IMR-90 (cell line): ENCODE results near the gene IPMK. TPM values are rescaled to one million over a fixed set of nuclear protein-coding genes. Genes with fewer than 3 reads are reported as not detected.

ENCODE experiments used
- ATAC-seq: fragments of 200-7000 bp; cut with Tn5 transposase; 2 replicates; pipeline ENCODE4 v1.9.1; 2020; ENCODE audit warnings: low read depth, mild to moderate bottlenecking, moderate library complexity
- BruUV-seq: library from RNA; stranded (reverse); fragments of 400-500 nt; replicated peaks from 2 replicates; lab custom pipeline; 2021; lab: Mats Ljungman, UMichigan
- CTCF ChIA-PET: fragments of 300-600 bp; formaldehyde crosslinking; extraction: SDS; loops from one replicate; lab custom pipeline; 2021; ENCODE audit warnings: antibody characterized with exemption; lab: Yijun Ruan, JAX
- POLR2A ChIA-PET: fragments of 300-600 bp; sonication (Branson Sonifier 250); formaldehyde crosslinking; loops from one replicate; lab custom pipeline; 2022; ENCODE audit warnings: antibody characterized with exemption; ENCODE audit not compliant: unreplicated experiment; lab: Charles Lee
- DNase-seq: peaks from one replicate; pipeline ENCODE4 v3.0.0; 2013
- H2AFZ ChIP-seq: replicated peaks from 2 replicates; pipeline ENCODE3; 2013; ENCODE audit warnings: low read length, mild to moderate bottlenecking; ENCODE audit not compliant: poor library complexity
- H2AK5ac ChIP-seq: 2 replicates; pipeline ENCODE4 v1.6.1; 2013; ENCODE audit warnings: low read depth, low read length, inconsistent platforms
- H2AK9ac ChIP-seq: replicated peaks from 2 replicates; pipeline ENCODE3; 2013; ENCODE audit warnings: mild to moderate bottlenecking, low read depth, low read length, moderate library complexity; ENCODE audit not compliant: poor library complexity
- H2BK120ac ChIP-seq: 2 replicates; pipeline ENCODE4 v1.6.1; 2013; ENCODE audit warnings: low read depth, low read length, inconsistent platforms
- H2BK15ac ChIP-seq: 3 replicates; pipeline ENCODE4 v1.6.1; 2013; ENCODE audit warnings: low read depth, low read length, inconsistent platforms
- H2BK20ac ChIP-seq: 2 replicates; pipeline ENCODE4 v1.6.1; 2013; ENCODE audit warnings: low read depth, mild to moderate bottlenecking, inconsistent platforms, low read length, moderate library complexity
- H2BK5ac ChIP-seq: 2 replicates; pipeline ENCODE4 v1.6.1; 2013; ENCODE audit warnings: mild to moderate bottlenecking, low read depth, low read length, inconsistent platforms; ENCODE audit not compliant: poor library complexity, severe bottlenecking
- H3K14ac ChIP-seq: replicated peaks from 2 replicates; pipeline ENCODE4 v1.6.1; 2013; ENCODE audit warnings: low read depth, low read length, inconsistent platforms
- H3K18ac ChIP-seq: 2 replicates; pipeline ENCODE4 v1.6.1; 2013; ENCODE audit warnings: low read depth, low read length, control low read depth
- H3K23ac ChIP-seq: 2 replicates; pipeline ENCODE4 v1.6.1; 2013; ENCODE audit warnings: low read depth, low read length, inconsistent platforms
- H3K27ac ChIP-seq: 2 replicates; pipeline ENCODE4 v1.5.1; 2013; ENCODE audit warnings: mild to moderate bottlenecking, control low read depth, low read length; ENCODE audit not compliant: insufficient read depth
- H3K27me3 ChIP-seq: 2 replicates; pipeline ENCODE4 v1.6.1; 2013; ENCODE audit warnings: low read length; ENCODE audit not compliant: control insufficient read depth, insufficient read depth
- H3K36me3 ChIP-seq: 2 replicates; pipeline ENCODE4 v1.6.1; 2013; ENCODE audit warnings: low read length, mixed read lengths; ENCODE audit not compliant: control insufficient read depth, insufficient read depth
- H3K4ac ChIP-seq: 2 replicates; pipeline ENCODE4 v1.6.1; 2013; ENCODE audit warnings: low read depth, low read length, inconsistent platforms
- H3K4me1 ChIP-seq: 2 replicates; pipeline ENCODE4 v1.6.1; 2013; ENCODE audit warnings: low read length, mixed read lengths; ENCODE audit not compliant: control insufficient read depth, insufficient read depth
- H3K4me2 ChIP-seq: 2 replicates; pipeline ENCODE4 v1.6.1; 2013; ENCODE audit warnings: low read depth, mild to moderate bottlenecking, control low read depth, low read length, moderate library complexity
- H3K4me3 ChIP-seq: 2 replicates; pipeline ENCODE4 v1.5.1; 2013; ENCODE audit warnings: low read depth, mild to moderate bottlenecking, control low read depth, low read length, moderate library complexity; ENCODE audit not compliant: insufficient read depth
- H3K56ac ChIP-seq: 2 replicates; pipeline ENCODE4 v1.6.1; 2013; ENCODE audit warnings: low read length, inconsistent platforms; ENCODE audit not compliant: insufficient read depth; ENCODE audit errors: extremely low read depth
- H3K79me1 ChIP-seq, 2 experiments: 2 replicates each; pipeline ENCODE4 v1.6.1; 2013; ENCODE audit warnings: low read length in 2 of 2, inconsistent platforms in 1 of 2, low read depth in 1 of 2
- H3K9ac ChIP-seq: 2 replicates; pipeline ENCODE4 v1.6.1; 2013; ENCODE audit warnings: low read depth, low read length, control low read depth
- H3K9me1 ChIP-seq: 2 replicates; pipeline ENCODE4 v1.6.1; 2013; ENCODE audit warnings: low read length, inconsistent platforms; ENCODE audit not compliant: insufficient read depth
- H3K9me3 ChIP-seq: 2 replicates; pipeline ENCODE4 v1.6.1; 2013; ENCODE audit warnings: low read length; ENCODE audit not compliant: control insufficient read depth, insufficient read depth
- H4K20me1 ChIP-seq: 2 replicates; pipeline ENCODE4 v1.6.1; 2013; ENCODE audit warnings: low read length, inconsistent platforms; ENCODE audit not compliant: insufficient read depth
- H4K5ac ChIP-seq: 2 replicates; pipeline ENCODE4 v1.6.1; 2013; ENCODE audit warnings: mild to moderate bottlenecking, low read depth, low read length, control low read depth
- H4K8ac ChIP-seq, 2 experiments: 2 replicates each; pipeline ENCODE4 v1.6.1; 2013; ENCODE audit warnings: low read depth in 2 of 2, low read length in 2 of 2, control low read depth in 1 of 2, inconsistent platforms in 1 of 2
- H4K91ac ChIP-seq: 2 replicates; pipeline ENCODE4 v1.6.1; 2013; ENCODE audit warnings: low read depth, low read length, inconsistent platforms; ENCODE audit not compliant: insufficient read depth
- CHD1 ChIP-seq: IDR thresholded peaks from 2 replicates; pipeline ENCODE4 v1.6.1; 2012; ENCODE audit warnings: low read depth, low read length, improper control_type of control experiment
- ELK1 ChIP-seq: fragments of 150-350 bp; IDR thresholded peaks from 2 replicates; pipeline ENCODE4 v1.6.1; 2016; ENCODE audit warnings: low read depth, mild to moderate bottlenecking, low read length, moderate library complexity, borderline replicate concordance
- FOS ChIP-seq: fragments of 150-350 bp; IDR thresholded peaks from 2 replicates; pipeline ENCODE4 v1.6.1; 2016; ENCODE audit warnings: low read depth, low read length
- MAFK ChIP-seq: IDR thresholded peaks from 2 replicates; pipeline ENCODE4 v1.6.1; 2012; ENCODE audit warnings: low read depth, low read length, improper control_type of control experiment
- MXI1 ChIP-seq: IDR thresholded peaks from 2 replicates; pipeline ENCODE4 v1.6.1; 2012; ENCODE audit warnings: low read depth, mild to moderate bottlenecking, low read length, moderate library complexity, borderline replicate concordance
- POLR2A ChIP-seq: IDR thresholded peaks from 2 replicates; pipeline ENCODE4 v1.6.1; 2012; ENCODE audit warnings: mild to moderate bottlenecking, low read depth, low read length
- RAD21 ChIP-seq: IDR thresholded peaks from 2 replicates; pipeline ENCODE4 v1.6.1; 2012; ENCODE audit warnings: low read length, improper control_type of control experiment
- RCOR1 ChIP-seq: IDR thresholded peaks from 2 replicates; pipeline ENCODE4 v1.6.1; 2012; ENCODE audit warnings: mild to moderate bottlenecking, low read length, improper control_type of control experiment; ENCODE audit not compliant: insufficient replicate concordance
- RFX5 ChIP-seq: IDR thresholded peaks from 2 replicates; pipeline ENCODE4 v1.8.0; 2012; ENCODE audit warnings: low read depth, mild to moderate bottlenecking, low read length, moderate library complexity
- SMC3 ChIP-seq: fragments of 150-350 bp; IDR thresholded peaks from 2 replicates; pipeline ENCODE4 v1.6.1; 2016; ENCODE audit warnings: low read depth, mild to moderate bottlenecking, antibody characterized with exemption, low read length, moderate library complexity
- WGBS, 2 experiments: methylation state at CpG; one replicate each; pipeline versions ENCODE4 v1.1.5 to v1.1.7; 2013; ENCODE audit warnings: missing lambda C conversion rate in 2 of 2; ENCODE audit not compliant: insufficient read length in 1 of 2; ENCODE audit errors: extremely low coverage in 2 of 2; 5-methylcytosine and 5-hydroxymethylcytosine counted together
- dilution Hi-C: fragments of 300-500 bp; cut with HindIII; formaldehyde crosslinking; loops from one replicate; pipeline ENCODE4 v1.14.3; 2018; ENCODE audit warnings: low sequenced_read_pairs; ENCODE audit not compliant: unreplicated experiment
- in situ Hi-C: fragments of 300-500 bp; cut with MboI; formaldehyde crosslinking; loops from 3 replicates; pipeline ENCODE4 v1.14.3; 2019; ENCODE audit warnings: low sequenced_read_pairs, inconsistent platforms, mixed read lengths
- intact Hi-C: fragments of 100-400 bp; cut with micrococcal nuclease; formaldehyde crosslinking; loops from 2 replicates; pipeline ENCODE4 v1.10.0; 2022
- polyA plus RNA-seq, 3 experiments: library from polyadenylated mRNA; depleted of rRNA; stranded (reverse); fragments of >200 nt; gene quantifications; 2 replicates each; pipeline ENCODE4 v1.2.3, GENCODE V29; 2012; ENCODE audit warnings: low replicate concordance in 1 of 3
- total RNA-seq: library from RNA; depleted of rRNA; stranded (reverse); fragments of >200 nt; gene quantifications from 2 replicates; pipeline ENCODE4 v1.2.3, GENCODE V29; 2012

Gene IPMK
- total and polyA plus RNA-seq, 2 of the 4 experiments (the other 2 are of a cell fraction), result 0.89 to 2.0 TPM

DNA sequence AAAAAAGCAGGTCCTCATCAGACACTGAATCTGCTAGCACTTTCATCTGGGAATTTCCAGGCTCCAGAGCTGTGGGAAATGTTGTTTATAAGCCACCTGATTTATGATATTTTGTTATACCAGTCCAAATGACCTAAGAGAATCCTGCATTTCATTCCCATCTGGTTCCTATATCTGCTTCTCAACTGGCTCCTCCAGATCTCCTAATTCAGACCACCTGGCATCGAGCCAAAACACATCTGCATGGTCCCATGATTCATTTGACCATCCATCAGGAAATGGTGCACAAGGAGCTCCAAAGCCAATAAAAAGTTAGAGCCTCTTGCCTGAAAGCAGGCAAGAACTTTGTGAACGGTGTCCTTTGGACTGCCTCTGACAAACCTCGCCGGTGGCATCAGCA, 108.9 kb downstream of the IPMK start:
- DNase-seq, result peak; percentile 55
- Histone ChIP-seq H2BK20ac (no peak overlapping the region), H3K14ac (no peak overlapping the region), H2BK5ac (no peak overlapping the region), H3K18ac (no peak overlapping the region), H4K8ac (no peak overlapping the region), H3K4ac (no peak overlapping the region), H2BK15ac (no peak overlapping the region), H3K79me1 (no peaks in the 10 kb centered on the region), H3K4me1 (no peaks in the 10 kb centered on the region), H3K9me3 (no peaks in the 10 kb centered on the region), H2BK120ac (no peak overlapping the region), H4K5ac (no peak overlapping the region), H3K9me1 (no peaks in the 10 kb centered on the region; the same call in 1 of the 2 replicates), H2AFZ (no peak overlapping the region), H3K4me3 (no peak overlapping the region), H3K23ac (no peak overlapping the region), H3K27me3 (peaks cover 13% of the 10 kb centered on the region), H3K36me3 (no peaks in the 10 kb centered on the region), H2AK5ac (no peak overlapping the region), H4K20me1 (no peaks in the 10 kb centered on the region), H3K4me2 (no peak overlapping the region), H3K56ac (no peak overlapping the region), H3K27ac (no peak overlapping the region), H4K91ac (no peak overlapping the region), H3K9ac (no peak overlapping the region), H2AK9ac (no peak overlapping the region)
- ChIA-PET POLR2A (no interaction called here), CTCF (no interaction called here)
- ATAC-seq, result no peak
- no TSS peak for BruUV-seq
- dilution Hi-C loops, result no loop called here
- in situ Hi-C loops, result no loop called here
- TF ChIP-seq RAD21 (no peak), RFX5 (no peak), ELK1 (no peak), POLR2A (no peak), MAFK (no peak), SMC3 (no peak), MXI1 (no peak), RCOR1 (no peak), FOS (no peak), CHD1 (no peak)
- intact Hi-C loops, result no loop called here
- WGBS, 2 experiments, result 29% methylated on average over 1 of the region's 4 CpGs; no CpG with 5 or more reads in 1 of the 2 experiments
